ENCODE measurements around the gene BCAS2. TPM values are rescaled to one million over a fixed set of nuclear protein-coding genes. Genes with fewer than 3 reads are reported as not detected.

The BCAS2 gene
- total RNA-seq, 1 experiment from 2014 or later = 30.1 TPM

GRCh38 chr1:114597949-114598348 is 16.5 kb upstream of the BCAS2 start:
- H3K36me3 ChIP-seq (ENCODE audit: control insufficient read depth, insufficient read depth, low read length) = no peaks in the 10 kb centered on the region
- Mint-ChIP-seq H3K9me3 (ENCODE audit: unreplicated experiment) (no peaks in the 10 kb centered on the region), H3K27ac (ENCODE audit: unreplicated experiment) (no peak overlapping the region), H3K36me3 (ENCODE audit: insufficient read depth, unreplicated experiment) (no peaks in the 10 kb centered on the region), H3K4me1 (ENCODE audit: low read depth, unreplicated experiment) (no peaks in the 10 kb centered on the region), H3K4me3 (ENCODE audit: unreplicated experiment) (no peak overlapping the region), H3K27me3 (ENCODE audit: insufficient read depth, unreplicated experiment) (no peaks in the 10 kb centered on the region)
- ChIA-PET CTCF (no interaction called here), POLR2A (no interaction called here)
- no peak for DNase-seq
- H3K27me3 ChIP-seq (replicated peaks; ENCODE audit: control insufficient read depth, insufficient read depth, low read length) = no peaks in the 10 kb centered on the region
- no peak overlapping the region for H3K4me3 ChIP-seq (ENCODE audit: low read depth, low read length)
- no TSS peak for BruUV-seq (replicated peaks)
- no peaks in the 10 kb centered on the region for H3K9me3 ChIP-seq
- intact Hi-C loops (cut with micrococcal nuclease; ENCODE audit: unreplicated experiment) = no loop called here
- TF ChIP-seq, protein P1, sequence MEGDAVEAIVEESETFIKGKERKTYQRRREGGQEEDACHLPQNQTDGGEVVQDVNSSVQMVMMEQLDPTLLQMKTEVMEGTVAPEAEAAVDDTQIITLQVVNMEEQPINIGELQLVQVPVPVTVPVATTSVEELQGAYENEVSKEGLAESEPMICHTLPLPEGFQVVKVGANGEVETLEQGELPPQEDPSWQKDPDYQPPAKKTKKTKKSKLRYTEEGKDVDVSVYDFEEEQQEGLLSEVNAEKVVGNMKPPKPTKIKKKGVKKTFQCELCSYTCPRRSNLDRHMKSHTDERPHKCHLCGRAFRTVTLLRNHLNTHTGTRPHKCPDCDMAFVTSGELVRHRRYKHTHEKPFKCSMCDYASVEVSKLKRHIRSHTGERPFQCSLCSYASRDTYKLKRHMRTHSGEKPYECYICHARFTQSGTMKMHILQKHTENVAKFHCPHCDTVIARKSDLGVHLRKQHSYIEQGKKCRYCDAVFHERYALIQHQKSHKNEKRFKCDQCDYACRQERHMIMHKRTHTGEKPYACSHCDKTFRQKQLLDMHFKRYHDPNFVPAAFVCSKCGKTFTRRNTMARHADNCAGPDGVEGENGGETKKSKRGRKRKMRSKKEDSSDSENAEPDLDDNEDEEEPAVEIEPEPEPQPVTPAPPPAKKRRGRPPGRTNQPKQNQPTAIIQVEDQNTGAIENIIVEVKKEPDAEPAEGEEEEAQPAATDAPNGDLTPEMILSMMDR (IDR thresholded peaks at IDR 0.05; ENCODE audit: insufficient read depth in 1 of 2, low read depth in 1 of 2, low read length in 1 of 2, severe bottlenecking in 1 of 2, unreplicated experiment in 1 of 2) = no peak
- H3K4me1 ChIP-seq = no peaks in the 10 kb centered on the region

GRCh38 chr1:114595602-114596001 is 14.2 kb upstream of the BCAS2 start:
- no peaks in the 10 kb centered on the region for H3K4me1 ChIP-seq
- Mint-ChIP-seq H3K9me3 (ENCODE audit: unreplicated experiment) (no peaks in the 10 kb centered on the region), H3K27me3 (ENCODE audit: insufficient read depth, unreplicated experiment) (no peaks in the 10 kb centered on the region), H3K36me3 (ENCODE audit: insufficient read depth, unreplicated experiment) (no peaks in the 10 kb centered on the region), H3K27ac (ENCODE audit: unreplicated experiment) (no peak overlapping the region), H3K4me3 (ENCODE audit: unreplicated experiment) (no peak overlapping the region), H3K4me1 (ENCODE audit: low read depth, unreplicated experiment) (no peaks in the 10 kb centered on the region)
- H3K36me3 ChIP-seq (ENCODE audit: control insufficient read depth, insufficient read depth, low read length) = no peaks in the 10 kb centered on the region
- BruUV-seq (replicated peaks) = no TSS peak
- ChIA-PET POLR2A (no interaction called here), CTCF (no interaction called here)
- DNase-seq = no peak
- no peak overlapping the region for H3K4me3 ChIP-seq (ENCODE audit: low read depth, low read length)
- intact Hi-C loops (cut with micrococcal nuclease; ENCODE audit: unreplicated experiment) = no loop called here
- no peaks in the 10 kb centered on the region for H3K9me3 ChIP-seq
- H3K27me3 ChIP-seq (replicated peaks; ENCODE audit: control insufficient read depth, insufficient read depth, low read length) = no peaks in the 10 kb centered on the region
- TF ChIP-seq, protein P1 (IDR thresholded peaks at IDR 0.05; ENCODE audit: insufficient read depth in 1 of 2, low read depth in 1 of 2, low read length in 1 of 2, severe bottlenecking in 1 of 2, unreplicated experiment in 1 of 2) = no peak

- TF ChIP-seq, protein P1 (IDR thresholded peaks at IDR 0.05; ENCODE audit: insufficient read depth in 1 of 2, low read depth in 1 of 2, low read length in 1 of 2, severe bottlenecking in 1 of 2, unreplicated experiment in 1 of 2) = no peak
- no peaks in the 10 kb centered on the region for H3K4me1 Mint-ChIP-seq (ENCODE audit: low read depth, unreplicated experiment)
- H3K27ac Mint-ChIP-seq (ENCODE audit: unreplicated experiment) = no peak overlapping the region
- no peaks in the 10 kb centered on the region for H3K9me3 Mint-ChIP-seq (ENCODE audit: unreplicated experiment)
- no peaks in the 10 kb centered on the region for H3K9me3 ChIP-seq
- H3K27me3 ChIP-seq (replicated peaks; ENCODE audit: control insufficient read depth, insufficient read depth, low read length) = no peaks in the 10 kb centered on the region
- ChIA-PET POLR2A (no interaction called here), CTCF (no interaction called here)
- H3K36me3 Mint-ChIP-seq (ENCODE audit: insufficient read depth, unreplicated experiment) = no peaks in the 10 kb centered on the region
- H3K4me3 Mint-ChIP-seq (ENCODE audit: unreplicated experiment) = no peak overlapping the region
- DNase-seq = no peak
- no peaks in the 10 kb centered on the region for H3K4me1 ChIP-seq
- no peak overlapping the region for H3K4me3 ChIP-seq (ENCODE audit: low read depth, low read length)
- no peaks in the 10 kb centered on the region for H3K36me3 ChIP-seq (ENCODE audit: control insufficient read depth, insufficient read depth, low read length)
- H3K27me3 Mint-ChIP-seq (ENCODE audit: insufficient read depth, unreplicated experiment) = no peaks in the 10 kb centered on the region
- no TSS peak for BruUV-seq (replicated peaks)
- intact Hi-C loops (cut with micrococcal nuclease; ENCODE audit: unreplicated experiment) = no loop called here
Observed at GRCh38 chr1:114594046-114594445, 12.6 kb upstream of the BCAS2 start.
